Parathyroid adenoma (tissue), 2 donors: ENCODE measurements around the gene GRID2IP.
"Not testable (repeated sequence)": the region's sequence is repeated elsewhere in the genome, so short reads cannot be mapped to it uniquely, and the experiment has no call there.

Source experiments
- H2AFZ ChIP-seq: fragments of 300-600 bp; sonication (generic); one replicate; pipeline ENCODE4 v1.7.0; 2017; ENCODE audit warnings: antibody characterized with exemption, mild to moderate bottlenecking
- H3K27ac ChIP-seq: fragments of 300-600 bp; sonication (generic); one replicate; pipeline ENCODE4 v1.7.0; 2017
- H3K27me3 ChIP-seq: fragments of 300-600 bp; sonication (generic); one replicate; pipeline ENCODE4 v1.7.0; 2017; ENCODE audit warnings: low read length; ENCODE audit not compliant: control insufficient read depth, insufficient read depth
- H3K36me3 ChIP-seq: fragments of 300-600 bp; sonication (generic); one replicate; pipeline ENCODE4 v1.7.0; 2017; ENCODE audit warnings: low read length; ENCODE audit not compliant: control insufficient read depth, insufficient read depth
- H3K4me1 ChIP-seq: fragments of 300-600 bp; sonication (generic); one replicate; pipeline ENCODE4 v1.7.0; 2017; ENCODE audit warnings: control low read depth
- H3K4me2 ChIP-seq: fragments of 300-600 bp; sonication (generic); one replicate; pipeline ENCODE4 v1.7.0; 2017; ENCODE audit warnings: low read length
- H3K4me3 ChIP-seq: fragments of 300-600 bp; sonication (generic); one replicate; pipeline ENCODE4 v1.7.0; 2017; ENCODE audit warnings: low read depth, low read length
- H3K79me2 ChIP-seq: fragments of 300-600 bp; sonication (generic); one replicate; pipeline ENCODE4 v1.7.0; 2017; ENCODE audit warnings: control low read depth
- H3K9ac ChIP-seq: fragments of 300-600 bp; sonication (generic); one replicate; pipeline ENCODE4 v1.7.0; 2017; ENCODE audit warnings: mild to moderate bottlenecking
- H3K9me3 ChIP-seq: fragments of 300-600 bp; sonication (generic); one replicate; pipeline ENCODE4 v1.7.0; 2017; ENCODE audit warnings: low read length; ENCODE audit not compliant: control insufficient read depth
- TF ChIP-seq, protein P1 (sequence below): fragments of 300-600 bp; sonication (generic); IDR thresholded peaks from one replicate; pipeline ENCODE4 v1.7.0; 2017; ENCODE audit warnings: antibody characterized with exemption, mild to moderate bottlenecking
- donor health status: primary hyperparathyroidism.

Gene GRID2IP

GRCh38 chr7:6589151-6589828 lies 38.0 kb upstream of the GRID2IP start:
- Histone ChIP-seq H2AFZ (peak overlapping the region; percentile 84), H3K4me3 (peak overlapping the region; percentile 25), H3K27me3 (no peaks in the 10 kb centered on the region), H3K9me3 (no peaks in the 10 kb centered on the region), H3K36me3 (no peaks in the 10 kb centered on the region), H3K4me2 (peak overlapping the region; percentile 66), H3K27ac (peak overlapping the region; percentile 9), H3K4me1 (peaks cover 3% of the 10 kb centered on the region), H3K79me2 (peaks cover 3% of the 10 kb centered on the region), H3K9ac (no peak overlapping the region)
- TF ChIP-seq, protein P1, sequence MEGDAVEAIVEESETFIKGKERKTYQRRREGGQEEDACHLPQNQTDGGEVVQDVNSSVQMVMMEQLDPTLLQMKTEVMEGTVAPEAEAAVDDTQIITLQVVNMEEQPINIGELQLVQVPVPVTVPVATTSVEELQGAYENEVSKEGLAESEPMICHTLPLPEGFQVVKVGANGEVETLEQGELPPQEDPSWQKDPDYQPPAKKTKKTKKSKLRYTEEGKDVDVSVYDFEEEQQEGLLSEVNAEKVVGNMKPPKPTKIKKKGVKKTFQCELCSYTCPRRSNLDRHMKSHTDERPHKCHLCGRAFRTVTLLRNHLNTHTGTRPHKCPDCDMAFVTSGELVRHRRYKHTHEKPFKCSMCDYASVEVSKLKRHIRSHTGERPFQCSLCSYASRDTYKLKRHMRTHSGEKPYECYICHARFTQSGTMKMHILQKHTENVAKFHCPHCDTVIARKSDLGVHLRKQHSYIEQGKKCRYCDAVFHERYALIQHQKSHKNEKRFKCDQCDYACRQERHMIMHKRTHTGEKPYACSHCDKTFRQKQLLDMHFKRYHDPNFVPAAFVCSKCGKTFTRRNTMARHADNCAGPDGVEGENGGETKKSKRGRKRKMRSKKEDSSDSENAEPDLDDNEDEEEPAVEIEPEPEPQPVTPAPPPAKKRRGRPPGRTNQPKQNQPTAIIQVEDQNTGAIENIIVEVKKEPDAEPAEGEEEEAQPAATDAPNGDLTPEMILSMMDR = no peak

DNA sequence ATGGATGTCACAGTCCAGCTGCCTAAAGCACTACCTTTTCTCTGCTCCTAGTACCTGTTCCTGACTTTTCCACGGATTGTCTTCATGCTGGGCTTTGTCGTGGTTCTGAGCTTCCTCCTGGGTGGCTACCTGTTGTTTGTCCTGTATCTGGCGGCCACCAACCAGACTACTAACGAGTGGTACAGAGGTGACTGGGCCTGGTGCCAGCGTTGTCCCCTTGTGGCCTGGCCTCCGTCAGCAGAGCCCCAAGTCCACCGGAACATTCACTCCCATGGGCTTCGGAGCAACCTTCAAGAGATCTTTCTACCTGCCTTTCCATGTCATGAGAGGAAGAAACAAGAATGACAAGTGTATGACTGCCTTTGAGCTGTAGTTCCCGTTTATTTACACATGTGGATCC lies 37.3 kb upstream of the GRID2IP start:
- no peak overlapping the region for H2AFZ ChIP-seq

DNA sequence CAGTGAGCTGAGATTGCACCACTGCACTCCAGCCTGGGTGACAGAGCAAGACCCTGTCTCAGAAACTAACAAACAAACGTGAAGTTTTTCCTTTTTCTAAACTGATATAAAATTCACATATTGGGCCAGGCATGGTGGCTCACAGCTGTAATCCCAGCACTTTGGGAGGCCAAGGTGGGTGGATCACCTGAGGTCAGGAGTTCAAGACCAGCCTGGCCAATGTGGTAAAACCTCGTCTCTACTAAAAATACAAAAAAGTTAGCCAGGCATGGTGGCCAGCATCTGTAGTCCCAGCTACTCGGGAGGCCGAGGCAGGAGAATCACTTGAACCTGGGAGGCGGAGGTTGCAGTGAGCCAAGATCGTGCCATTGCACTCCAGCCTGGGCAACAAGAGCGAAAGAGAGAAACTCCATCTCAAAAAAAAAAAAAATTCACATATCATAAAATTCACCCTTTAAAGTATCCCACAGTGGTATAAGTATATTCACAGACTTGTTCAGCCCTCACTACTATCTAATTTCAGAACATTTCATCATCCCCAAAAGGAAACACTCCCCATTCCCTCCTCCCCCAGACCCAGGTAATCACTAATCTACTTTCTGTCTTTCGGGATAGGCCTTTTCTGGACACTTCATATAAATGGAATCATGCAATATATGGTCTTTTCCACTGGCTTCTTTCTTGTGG lies 34.6 kb upstream of the GRID2IP start:
- H2AFZ ChIP-seq, H3K4me2 ChIP-seq, H3K9me3 ChIP-seq, H3K27ac ChIP-seq, H3K36me3 ChIP-seq, H3K9ac ChIP-seq, H3K4me1 ChIP-seq, H3K27me3 ChIP-seq, H3K4me3 ChIP-seq, H3K79me2 ChIP-seq: not testable (repeated sequence)

More for the DNA sequence above, 37.3 kb upstream of the GRID2IP start:
- Histone ChIP-seq H3K79me2 (peaks cover 3% of the 10 kb centered on the region), H3K4me3 (no peak overlapping the region), H3K36me3 (no peaks in the 10 kb centered on the region), H3K9me3 (no peaks in the 10 kb centered on the region), H3K9ac (no peak overlapping the region), H3K4me1 (peaks cover 3% of the 10 kb centered on the region), H3K27me3 (no peaks in the 10 kb centered on the region), H3K4me2 (no peak overlapping the region), H3K27ac (no peak overlapping the region)
- TF ChIP-seq, protein P1 = no peak

DNA sequence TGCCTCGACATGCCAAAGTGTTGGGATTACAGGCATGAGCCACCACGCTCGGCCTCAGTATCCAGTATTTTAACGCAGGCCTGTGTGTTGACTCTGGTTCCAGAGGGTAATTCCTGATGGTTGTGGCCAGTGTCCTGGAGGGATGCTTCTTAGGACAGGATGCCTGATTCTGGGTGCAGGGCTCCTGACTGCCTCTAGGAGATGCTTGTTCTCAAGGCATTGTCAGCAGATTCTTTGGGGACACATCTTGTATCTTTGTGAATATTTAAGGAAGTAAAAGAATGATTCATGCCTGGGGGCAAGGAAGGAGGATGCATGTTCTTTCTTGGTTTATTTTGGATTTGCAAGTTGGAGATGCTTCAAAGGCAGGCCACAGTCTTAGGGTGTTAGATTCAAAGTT lies 28.2 kb upstream of the GRID2IP start:
- no peak overlapping the region for H2AFZ ChIP-seq
- H3K9ac ChIP-seq = no peak overlapping the region
- no peaks in the 10 kb centered on the region for H3K27me3 ChIP-seq
- H3K79me2 ChIP-seq = no peaks in the 10 kb centered on the region
- H3K27ac ChIP-seq = no peak overlapping the region
- no peak overlapping the region for H3K4me2 ChIP-seq
- H3K4me1 ChIP-seq = no peaks in the 10 kb centered on the region
- no peaks in the 10 kb centered on the region for H3K36me3 ChIP-seq
- H3K4me3 ChIP-seq = no peak overlapping the region
- H3K9me3 ChIP-seq = no peaks in the 10 kb centered on the region
- TF ChIP-seq, protein P1 = peak; percentile 11

DNA sequence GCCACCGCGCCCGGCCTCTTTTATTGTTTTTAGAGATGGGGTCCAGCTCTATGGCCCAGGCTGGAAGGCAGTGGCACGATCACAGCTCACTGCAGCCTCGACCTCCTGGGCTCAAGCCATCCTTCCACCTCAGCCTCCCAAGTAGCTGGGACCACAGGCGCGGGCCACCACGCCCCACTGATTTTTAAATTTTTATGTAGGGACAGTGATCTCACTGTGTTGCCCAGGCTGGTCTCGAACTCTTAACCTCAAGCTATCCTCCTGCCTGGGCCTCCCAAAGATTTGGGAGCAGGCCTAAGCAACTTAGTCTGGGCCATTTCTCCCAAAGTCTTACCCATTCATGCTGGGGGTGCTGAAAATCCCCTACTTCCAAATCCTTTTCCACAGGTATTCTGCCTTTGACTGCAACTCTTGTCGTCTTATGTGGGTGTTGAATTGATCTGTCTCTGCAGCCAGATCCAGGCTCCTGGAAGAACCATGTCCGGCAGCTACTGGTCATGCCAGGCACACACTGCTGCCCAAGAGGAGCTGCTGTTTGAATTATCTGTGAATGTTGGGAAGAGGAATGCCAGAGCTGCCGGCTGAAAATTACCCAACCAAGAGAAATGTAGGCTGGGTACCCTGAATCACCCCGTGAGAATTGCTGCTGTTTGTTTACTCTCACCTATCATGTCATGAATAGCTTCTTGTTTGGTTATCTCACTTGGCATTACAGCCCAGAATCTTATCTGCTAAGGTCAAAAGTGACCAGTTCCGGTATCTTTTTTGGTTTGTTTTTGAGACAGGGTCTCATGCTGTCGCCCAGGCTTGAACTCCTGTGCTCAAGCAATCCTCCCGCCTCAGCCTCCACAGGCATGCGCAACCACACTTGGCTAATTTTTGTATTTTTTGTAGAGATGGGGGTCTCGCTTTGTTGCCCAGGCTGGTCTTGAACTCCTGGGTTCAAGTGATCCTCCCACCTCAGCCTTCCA lies 27.1 kb upstream of the GRID2IP start:
- Histone ChIP-seq H3K79me2 (no peaks in the 10 kb centered on the region), H3K4me2 (peak overlapping the region; percentile 76), H3K4me1 (no peaks in the 10 kb centered on the region), H3K9me3 (no peaks in the 10 kb centered on the region), H3K36me3 (no peaks in the 10 kb centered on the region), H3K27ac (peak overlapping the region; percentile 96), H3K4me3 (no peak overlapping the region), H2AFZ (peak overlapping the region; percentile 100), H3K27me3 (no peaks in the 10 kb centered on the region), H3K9ac (no peak overlapping the region)
- TF ChIP-seq, protein P1 = no peak
